ENCODE data around the gene DPEP3.

Gene DPEP3

DNA sequence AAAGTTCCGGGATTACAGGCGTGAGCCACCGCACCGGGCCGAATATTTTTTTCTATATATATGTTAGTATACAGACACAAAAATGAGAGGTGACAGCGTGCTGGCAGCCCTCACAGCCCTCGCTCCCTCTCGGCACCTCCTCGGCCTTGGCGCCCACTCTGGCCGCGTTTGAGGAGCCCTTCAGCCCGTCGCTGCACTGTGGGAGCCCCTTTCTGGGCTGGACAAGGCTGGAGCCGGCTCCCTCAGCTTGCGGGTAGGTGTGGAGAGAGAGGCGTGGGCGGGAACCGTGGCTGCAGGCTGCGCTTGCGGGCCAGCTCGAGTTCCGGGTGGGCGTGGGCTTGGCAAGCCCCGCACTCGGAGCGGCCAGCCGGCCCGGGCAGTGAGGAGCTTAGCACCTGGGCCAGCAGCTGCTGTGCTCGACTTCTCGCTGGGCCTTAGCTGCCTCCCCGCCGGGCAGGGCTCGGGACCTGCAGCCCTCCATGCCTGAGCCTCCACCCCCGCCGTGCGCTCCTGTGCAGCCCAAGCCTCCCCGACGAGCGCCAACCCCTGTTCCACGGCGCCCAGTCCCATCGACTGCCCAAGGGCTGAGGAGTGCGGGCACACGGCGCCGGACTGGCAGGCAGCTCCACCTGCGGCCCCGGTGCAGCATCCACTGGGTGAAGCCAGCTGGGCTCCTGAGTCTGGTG is 1.9 kb upstream of the DPEP3 start:
- H3K36me3 ChIP-seq (ENCODE audit: low read length), result no peaks in the 10 kb centered on the region
- no peak overlapping the region for H3K4me2 ChIP-seq (ENCODE audit: low read depth, low read length, poor library complexity, severe bottlenecking)
- H3K79me2 ChIP-seq (ENCODE audit: insufficient read depth, low read length), result no peaks in the 10 kb centered on the region
- H3K9me3 ChIP-seq (ENCODE audit: insufficient read depth, low read length), result no peaks in the 10 kb centered on the region
- TF ChIP-seq, protein P1, sequence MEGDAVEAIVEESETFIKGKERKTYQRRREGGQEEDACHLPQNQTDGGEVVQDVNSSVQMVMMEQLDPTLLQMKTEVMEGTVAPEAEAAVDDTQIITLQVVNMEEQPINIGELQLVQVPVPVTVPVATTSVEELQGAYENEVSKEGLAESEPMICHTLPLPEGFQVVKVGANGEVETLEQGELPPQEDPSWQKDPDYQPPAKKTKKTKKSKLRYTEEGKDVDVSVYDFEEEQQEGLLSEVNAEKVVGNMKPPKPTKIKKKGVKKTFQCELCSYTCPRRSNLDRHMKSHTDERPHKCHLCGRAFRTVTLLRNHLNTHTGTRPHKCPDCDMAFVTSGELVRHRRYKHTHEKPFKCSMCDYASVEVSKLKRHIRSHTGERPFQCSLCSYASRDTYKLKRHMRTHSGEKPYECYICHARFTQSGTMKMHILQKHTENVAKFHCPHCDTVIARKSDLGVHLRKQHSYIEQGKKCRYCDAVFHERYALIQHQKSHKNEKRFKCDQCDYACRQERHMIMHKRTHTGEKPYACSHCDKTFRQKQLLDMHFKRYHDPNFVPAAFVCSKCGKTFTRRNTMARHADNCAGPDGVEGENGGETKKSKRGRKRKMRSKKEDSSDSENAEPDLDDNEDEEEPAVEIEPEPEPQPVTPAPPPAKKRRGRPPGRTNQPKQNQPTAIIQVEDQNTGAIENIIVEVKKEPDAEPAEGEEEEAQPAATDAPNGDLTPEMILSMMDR (IDR thresholded peaks at IDR 0.05; ENCODE audit: insufficient read depth, low read length, poor library complexity, severe bottlenecking), result no peak
- TF ChIP-seq EZH2phosphoT487 (conservative IDR thresholded peaks at IDR 0.05; ENCODE audit: low read length), result no peak
- no peak overlapping the region for H3K9ac ChIP-seq (ENCODE audit: low read length)
- H3F3A ChIP-seq (ENCODE audit: insufficient read depth), result no peaks in the 10 kb centered on the region
- no peaks in the 10 kb centered on the region for H4K20me1 ChIP-seq (ENCODE audit: low read depth, low read length)
- H3K27me3 ChIP-seq (ENCODE audit: low read length), result no peaks in the 10 kb centered on the region
- no peak overlapping the region for H3K4me3 ChIP-seq (ENCODE audit: insufficient read depth, low read length, poor library complexity, severe bottlenecking)
- no peak overlapping the region for H3K27ac ChIP-seq (ENCODE audit: low read depth, low read length)
- H3K9me2 ChIP-seq (replicated peaks; ENCODE audit: insufficient read depth, low read length), result no peaks in the 10 kb centered on the region
- H2AFZ ChIP-seq (ENCODE audit: low read depth, low read length, severe bottlenecking), result no peak overlapping the region

GRCh38 chr16:67977469-67978227 is 2.7 kb downstream of the DPEP3 start:
- no peaks in the 10 kb centered on the region for H4K20me1 ChIP-seq (ENCODE audit: low read depth, low read length)
- H3K27me3 ChIP-seq (ENCODE audit: low read length), result no peaks in the 10 kb centered on the region
- no peaks in the 10 kb centered on the region for H3K9me2 ChIP-seq (replicated peaks; ENCODE audit: insufficient read depth, low read length)
- no peaks in the 10 kb centered on the region for H3F3A ChIP-seq (ENCODE audit: insufficient read depth)
- no peak for TF ChIP-seq EZH2phosphoT487 (conservative IDR thresholded peaks at IDR 0.05; ENCODE audit: low read length)
- TF ChIP-seq, protein P1 (IDR thresholded peaks at IDR 0.05; ENCODE audit: insufficient read depth, low read length, poor library complexity, severe bottlenecking), result no peak
- no peak overlapping the region for H3K4me2 ChIP-seq (ENCODE audit: low read depth, low read length, poor library complexity, severe bottlenecking)
- no peak overlapping the region for H3K9ac ChIP-seq (ENCODE audit: low read length)
- no peaks in the 10 kb centered on the region for H3K79me2 ChIP-seq (ENCODE audit: insufficient read depth, low read length)
- no peaks in the 10 kb centered on the region for H3K9me3 ChIP-seq (ENCODE audit: insufficient read depth, low read length)
- H2AFZ ChIP-seq (ENCODE audit: low read depth, low read length, severe bottlenecking), result no peak overlapping the region
- no peaks in the 10 kb centered on the region for H3K36me3 ChIP-seq (ENCODE audit: low read length)
- H3K4me3 ChIP-seq (ENCODE audit: insufficient read depth, low read length, poor library complexity, severe bottlenecking), result no peak overlapping the region
- no peak overlapping the region for H3K27ac ChIP-seq (ENCODE audit: low read depth, low read length)

DNA sequence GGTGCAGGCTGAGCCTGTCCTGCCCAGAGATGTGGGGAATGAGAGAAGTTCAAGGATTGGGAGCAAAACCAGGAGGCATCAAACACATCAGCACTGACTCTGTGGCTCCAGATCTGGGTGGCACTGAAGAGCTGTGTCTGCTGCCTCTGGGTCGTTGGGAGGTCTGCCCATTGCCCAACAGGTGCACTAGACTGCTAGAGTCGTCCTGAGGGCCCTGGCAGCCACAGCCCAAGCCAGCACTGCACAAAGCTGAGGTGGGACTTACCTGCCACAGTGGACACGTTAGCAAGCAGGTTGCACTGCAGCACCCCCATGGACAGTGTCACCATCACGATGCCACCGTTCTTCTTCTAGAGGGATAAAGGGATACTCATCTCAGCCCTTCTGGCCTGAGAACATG is 3.3 kb downstream of the DPEP3 start:
- H3K9me2 ChIP-seq (replicated peaks; ENCODE audit: insufficient read depth, low read length), result no peaks in the 10 kb centered on the region
- H3K27me3 ChIP-seq (ENCODE audit: low read length), result no peaks in the 10 kb centered on the region
- H4K20me1 ChIP-seq (ENCODE audit: low read depth, low read length), result no peaks in the 10 kb centered on the region
- no peak overlapping the region for H2AFZ ChIP-seq (ENCODE audit: low read depth, low read length, severe bottlenecking)
- H3K27ac ChIP-seq (ENCODE audit: low read depth, low read length), result no peak overlapping the region
- H3K9ac ChIP-seq (ENCODE audit: low read length), result no peak overlapping the region
- TF ChIP-seq, protein P1 (IDR thresholded peaks at IDR 0.05; ENCODE audit: insufficient read depth, low read length, poor library complexity, severe bottlenecking), result no peak
- no peak for TF ChIP-seq EZH2phosphoT487 (conservative IDR thresholded peaks at IDR 0.05; ENCODE audit: low read length)
- no peak overlapping the region for H3K4me2 ChIP-seq (ENCODE audit: low read depth, low read length, poor library complexity, severe bottlenecking)
- no peaks in the 10 kb centered on the region for H3K36me3 ChIP-seq (ENCODE audit: low read length)
- no peaks in the 10 kb centered on the region for H3K9me3 ChIP-seq (ENCODE audit: insufficient read depth, low read length)
- H3K79me2 ChIP-seq (ENCODE audit: insufficient read depth, low read length), result no peaks in the 10 kb centered on the region
- H3K4me3 ChIP-seq (ENCODE audit: insufficient read depth, low read length, poor library complexity, severe bottlenecking), result no peak overlapping the region
- no peaks in the 10 kb centered on the region for H3F3A ChIP-seq (ENCODE audit: insufficient read depth)
